HCT116 (cell line): ENCODE data around the gene GRM8. TPM values are rescaled to one million over a fixed set of nuclear protein-coding genes. Genes with fewer than 3 reads are reported as not detected.

ENCODE experiments used
- ATAC-seq: fragments of 200-7000 bp; cut with Tn5 transposase; 2 replicates; pipeline ENCODE4 v1.9.1; 2020; ENCODE audit warnings: mild to moderate bottlenecking, moderate library complexity
- BruUV-seq: library from RNA; stranded (reverse); fragments of 400-500 nt; replicated peaks from 2 replicates; lab custom pipeline; 2021; lab: Mats Ljungman, UMichigan
- CTCF ChIA-PET: fragments of 300-600 bp; sonication (Branson Sonifier 250); formaldehyde crosslinking; loops from one replicate; lab custom pipeline; 2021; ENCODE audit warnings: antibody characterized with exemption; lab: Charles Lee
- POLR2A ChIA-PET: fragments of 300-600, 350-600 bp; sonication (Branson Sonifier 250); formaldehyde crosslinking; loops from one replicate; lab custom pipeline; 2021; ENCODE audit warnings: antibody characterized with exemption; lab: Charles Lee
- RAD21 ChIA-PET, 2 experiments: fragments of 300-600 bp; sonication (Branson Sonifier 250); formaldehyde crosslinking; loops; one replicate each; lab custom pipeline; 2023; ENCODE audit warnings: low total read pairs in 2 of 2; ENCODE audit not compliant: uncharacterized antibody in 2 of 2, unreplicated experiment in 2 of 2, low non-redundant PET in 1 of 2; lab: Charles Lee
- DNase-seq: peaks from one replicate; pipeline ENCODE4 v3.0.0-alpha.2; 2010; ENCODE audit warnings: low read depth, low spot score
- H2AFZ ChIP-seq: fragments of 200-600 bp; shearing (Covaris generic), sonication (generic); 2 replicates; pipeline ENCODE4 v1.6.1; 2017; ENCODE audit warnings: low read depth, mixed run types, mixed read lengths, antibody characterized with exemption, low read length; ENCODE audit not compliant: poor library complexity, severe bottlenecking
- H3K27ac ChIP-seq: 2 replicates; pipeline ENCODE4 v1.5.1; 2012; ENCODE audit warnings: low read depth, low read length
- H3K27me3 ChIP-seq: fragments of 200-600 bp; sonication (generic); 2 replicates; pipeline ENCODE4 v1.6.1; 2016; ENCODE audit warnings: mixed run types, low read length, mixed read lengths; ENCODE audit not compliant: insufficient read depth
- H3K36me3 ChIP-seq, 2 experiments: fragments of 200-500 bp in 1 of 2; fragments of 200-600 bp in 1 of 2; sonication (Bioruptor generic) in 1 of 2; sonication (generic) in 1 of 2; 2 replicates each; pipeline versions ENCODE4 v1.5.1 to v1.6.1; 2014 to 2016; ENCODE audit warnings: low read length in 2 of 2, inconsistent platforms in 1 of 2, mixed read lengths in 1 of 2, mixed run types in 1 of 2; ENCODE audit not compliant: insufficient read depth in 2 of 2, control insufficient read depth in 1 of 2
- H3K4me1 ChIP-seq, 2 experiments: fragments of 200-600 bp in 1 of 2; sonication (generic) in 1 of 2; 2 replicates each; pipeline versions ENCODE4 v1.5.1 to v1.6.1; 2012 to 2017; ENCODE audit warnings: low read length in 2 of 2, inconsistent platforms in 1 of 2, mild to moderate bottlenecking in 1 of 2, mixed read lengths in 1 of 2, mixed run types in 1 of 2, moderate library complexity in 1 of 2; ENCODE audit not compliant: insufficient read depth in 2 of 2, control insufficient read depth in 1 of 2
- H3K4me2 ChIP-seq: fragments of 200-600 bp; sonication (generic); 2 replicates; pipeline ENCODE4 v1.6.1; 2017; ENCODE audit warnings: mixed run types, low read length, mixed read lengths
- H3K4me3 ChIP-seq, 2 experiments: fragments of 200-600 bp in 1 of 2; sonication (generic) in 1 of 2; replicated peaks in 1 of 2; 2 replicates each; pipeline ENCODE4 v1.5.1; 2011 to 2016; ENCODE audit warnings: low read length in 2 of 2, control low read depth in 1 of 2, low read depth in 1 of 2, mild to moderate bottlenecking in 1 of 2, mixed read lengths in 1 of 2, mixed run types in 1 of 2
- H3K79me2 ChIP-seq: fragments of 200-600 bp; sonication (generic); 2 replicates; pipeline ENCODE4 v1.6.1; 2017; ENCODE audit warnings: mild to moderate bottlenecking, mixed run types, low read length, moderate library complexity, mixed read lengths; ENCODE audit not compliant: insufficient read depth
- H3K9ac ChIP-seq: fragments of 200-600 bp; sonication (generic); 2 replicates; pipeline ENCODE4 v1.6.1; 2016; ENCODE audit warnings: low read length, mixed read lengths
- H3K9me2 ChIP-seq: fragments of 200-600 bp; sonication (generic), shearing (Covaris generic); 2 replicates; pipeline ENCODE4 v1.6.1; 2017; ENCODE audit warnings: mixed run types, mild to moderate bottlenecking, moderate library complexity; ENCODE audit not compliant: insufficient read depth
- H3K9me3 ChIP-seq, 2 experiments: fragments of 200-500 bp in 1 of 2; fragments of 200-600 bp in 1 of 2; sonication (Bioruptor generic) in 1 of 2; sonication (generic) in 1 of 2; 2 replicates each; pipeline ENCODE4 v1.6.1; 2014 to 2017; ENCODE audit warnings: low read length in 2 of 2, mixed read lengths in 2 of 2, inconsistent platforms in 1 of 2, low read depth in 1 of 2, mild to moderate bottlenecking in 1 of 2, mixed run types in 1 of 2, moderate library complexity in 1 of 2; ENCODE audit not compliant: control insufficient read depth in 1 of 2, insufficient read depth in 1 of 2
- H4K20me1 ChIP-seq: fragments of 200-600 bp; sonication (generic), shearing (Covaris generic); 2 replicates; pipeline ENCODE4 v1.6.1; 2017; ENCODE audit warnings: mixed run types, mild to moderate bottlenecking, moderate library complexity; ENCODE audit not compliant: insufficient read depth
- CBX3 ChIP-seq: IDR thresholded peaks from 2 replicates; pipeline ENCODE4 v1.6.1; 2012; ENCODE audit warnings: low read depth
- CEBPB ChIP-seq: IDR thresholded peaks from 2 replicates; pipeline ENCODE4 v1.6.1; 2012; ENCODE audit warnings: low read depth
- ELF1 ChIP-seq: IDR thresholded peaks from 2 replicates; pipeline ENCODE4 v1.6.1; 2012; ENCODE audit warnings: low read depth, borderline replicate concordance
- POLR2AphosphoS5 ChIP-seq: IDR thresholded peaks from 2 replicates; pipeline ENCODE4 v1.6.1; 2011; ENCODE audit warnings: mild to moderate bottlenecking, low read depth, low read length, moderate library complexity
- SP1 ChIP-seq: IDR thresholded peaks from 2 replicates; pipeline ENCODE4 v1.6.1; 2012; ENCODE audit warnings: low read depth
- TCF7L2 ChIP-seq: IDR thresholded peaks from 2 replicates; pipeline ENCODE4 v1.7.0; 2011; ENCODE audit warnings: borderline replicate concordance, inconsistent platforms; ENCODE audit not compliant: insufficient read depth, insufficient read length; ENCODE audit errors: extremely low read depth
- ZFX ChIP-seq: fragments of 450-650 bp; IDR thresholded peaks from 2 replicates; pipeline ENCODE4 v1.6.1; 2017
- ZNF274 ChIP-seq: fragments of 200-500 bp; sonication (Bioruptor generic); IDR thresholded peaks from 2 replicates; pipeline ENCODE4 v1.6.1; 2014; ENCODE audit warnings: mild to moderate bottlenecking, low read depth, low read length, inconsistent platforms
- intact Hi-C: fragments of 100-400 bp; cut with micrococcal nuclease; formaldehyde crosslinking; loops from 2 replicates; pipeline ENCODE4 v1.10.0; 2022
- total RNA-seq: library from RNA; stranded (reverse); gene quantifications from one replicate; pipeline ENCODE4 v1.2.1, GENCODE V29; 2021; ENCODE audit not compliant: unreplicated experiment
- TF ChIP-seq, protein P1 (sequence below): IDR thresholded peaks from 2 replicates; pipeline ENCODE4 v1.6.1; 2012; ENCODE audit warnings: low read depth
- TF ChIP-seq, protein P2 (sequence below): IDR thresholded peaks from 2 replicates; pipeline ENCODE4 v1.6.1; 2012

GRM8 gene
- total RNA-seq, 1 experiment from 2014 or later, result 0.05 TPM

- POLR2A ChIA-PET, result no interaction called here
- ATAC-seq (no peak), DNase-seq (no peak)
- H3K4me3 ChIP-seq, result no peak overlapping the region
- CTCF ChIA-PET, result no interaction called here
- BruUV-seq, result no TSS peak
- intact Hi-C loops, result no loop called here
- RAD21 ChIA-PET, result no interaction called here
- TF ChIP-seq ELF1 (no peak), TCF7L2 (no peak), ZFX (no peak), CBX3 (no peak), CEBPB (no peak), ZNF274 (no peak), SP1 (no peak), POLR2AphosphoS5 (no peak)
- TF ChIP-seq, protein P1, sequence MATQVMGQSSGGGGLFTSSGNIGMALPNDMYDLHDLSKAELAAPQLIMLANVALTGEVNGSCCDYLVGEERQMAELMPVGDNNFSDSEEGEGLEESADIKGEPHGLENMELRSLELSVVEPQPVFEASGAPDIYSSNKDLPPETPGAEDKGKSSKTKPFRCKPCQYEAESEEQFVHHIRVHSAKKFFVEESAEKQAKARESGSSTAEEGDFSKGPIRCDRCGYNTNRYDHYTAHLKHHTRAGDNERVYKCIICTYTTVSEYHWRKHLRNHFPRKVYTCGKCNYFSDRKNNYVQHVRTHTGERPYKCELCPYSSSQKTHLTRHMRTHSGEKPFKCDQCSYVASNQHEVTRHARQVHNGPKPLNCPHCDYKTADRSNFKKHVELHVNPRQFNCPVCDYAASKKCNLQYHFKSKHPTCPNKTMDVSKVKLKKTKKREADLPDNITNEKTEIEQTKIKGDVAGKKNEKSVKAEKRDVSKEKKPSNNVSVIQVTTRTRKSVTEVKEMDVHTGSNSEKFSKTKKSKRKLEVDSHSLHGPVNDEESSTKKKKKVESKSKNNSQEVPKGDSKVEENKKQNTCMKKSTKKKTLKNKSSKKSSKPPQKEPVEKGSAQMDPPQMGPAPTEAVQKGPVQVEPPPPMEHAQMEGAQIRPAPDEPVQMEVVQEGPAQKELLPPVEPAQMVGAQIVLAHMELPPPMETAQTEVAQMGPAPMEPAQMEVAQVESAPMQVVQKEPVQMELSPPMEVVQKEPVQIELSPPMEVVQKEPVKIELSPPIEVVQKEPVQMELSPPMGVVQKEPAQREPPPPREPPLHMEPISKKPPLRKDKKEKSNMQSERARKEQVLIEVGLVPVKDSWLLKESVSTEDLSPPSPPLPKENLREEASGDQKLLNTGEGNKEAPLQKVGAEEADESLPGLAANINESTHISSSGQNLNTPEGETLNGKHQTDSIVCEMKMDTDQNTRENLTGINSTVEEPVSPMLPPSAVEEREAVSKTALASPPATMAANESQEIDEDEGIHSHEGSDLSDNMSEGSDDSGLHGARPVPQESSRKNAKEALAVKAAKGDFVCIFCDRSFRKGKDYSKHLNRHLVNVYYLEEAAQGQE, result no peak
- TF ChIP-seq, protein P2, sequence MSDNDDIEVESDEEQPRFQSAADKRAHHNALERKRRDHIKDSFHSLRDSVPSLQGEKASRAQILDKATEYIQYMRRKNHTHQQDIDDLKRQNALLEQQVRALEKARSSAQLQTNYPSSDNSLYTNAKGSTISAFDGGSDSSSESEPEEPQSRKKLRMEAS, result no peak
- no peaks in the 10 kb centered on the region for H3K4me1 ChIP-seq
- H2AFZ ChIP-seq, result no peak overlapping the region
- H3K27ac ChIP-seq, result no peak overlapping the region
- no peaks in the 10 kb centered on the region for H3K27me3 ChIP-seq
- H3K4me2 ChIP-seq, result no peak overlapping the region
- no peaks in the 10 kb centered on the region for H3K79me2 ChIP-seq
- H3K9ac ChIP-seq, result no peak overlapping the region
- no peaks in the 10 kb centered on the region for H3K36me3 ChIP-seq
- H3K9me3 ChIP-seq, result no peaks in the 10 kb centered on the region
- no peaks in the 10 kb centered on the region for H3K9me2 ChIP-seq
- no peaks in the 10 kb centered on the region for H4K20me1 ChIP-seq
Observed at GRCh38 chr7:126667742-126668366, 584.9 kb downstream of the GRM8 start.
